IMR-90 (cell line): ENCODE results near the gene ZNF688. TPM values are rescaled to one million over a fixed set of nuclear protein-coding genes. Genes with fewer than 3 reads are reported as not detected.

Experiments
- ATAC-seq: fragments of 200-7000 bp; cut with Tn5 transposase; 2 replicates; pipeline ENCODE4 v1.9.1; 2020; ENCODE audit warnings: low read depth, mild to moderate bottlenecking, moderate library complexity
- BruUV-seq: library from RNA; stranded (reverse); fragments of 400-500 nt; replicated peaks from 2 replicates; lab custom pipeline; 2021; lab: Mats Ljungman, UMichigan
- CTCF ChIA-PET: fragments of 300-600 bp; formaldehyde crosslinking; extraction: SDS; loops from one replicate; lab custom pipeline; 2021; ENCODE audit warnings: antibody characterized with exemption; lab: Yijun Ruan, JAX
- POLR2A ChIA-PET: fragments of 300-600 bp; sonication (Branson Sonifier 250); formaldehyde crosslinking; loops from one replicate; lab custom pipeline; 2022; ENCODE audit warnings: antibody characterized with exemption; ENCODE audit not compliant: unreplicated experiment; lab: Charles Lee
- DNase-seq: peaks from one replicate; pipeline ENCODE4 v3.0.0; 2013
- H2AFZ ChIP-seq: replicated peaks from 2 replicates; pipeline ENCODE3; 2013; ENCODE audit warnings: low read length, mild to moderate bottlenecking; ENCODE audit not compliant: poor library complexity
- H2AK5ac ChIP-seq: 2 replicates; pipeline ENCODE4 v1.6.1; 2013; ENCODE audit warnings: low read depth, low read length, inconsistent platforms
- H2AK9ac ChIP-seq: replicated peaks from 2 replicates; pipeline ENCODE3; 2013; ENCODE audit warnings: mild to moderate bottlenecking, low read depth, low read length, moderate library complexity; ENCODE audit not compliant: poor library complexity
- H2BK120ac ChIP-seq: 2 replicates; pipeline ENCODE4 v1.6.1; 2013; ENCODE audit warnings: low read depth, low read length, inconsistent platforms
- H2BK15ac ChIP-seq: 3 replicates; pipeline ENCODE4 v1.6.1; 2013; ENCODE audit warnings: low read depth, low read length, inconsistent platforms
- H2BK20ac ChIP-seq: 2 replicates; pipeline ENCODE4 v1.6.1; 2013; ENCODE audit warnings: low read depth, mild to moderate bottlenecking, inconsistent platforms, low read length, moderate library complexity
- H2BK5ac ChIP-seq: 2 replicates; pipeline ENCODE4 v1.6.1; 2013; ENCODE audit warnings: mild to moderate bottlenecking, low read depth, low read length, inconsistent platforms; ENCODE audit not compliant: poor library complexity, severe bottlenecking
- H3K14ac ChIP-seq: replicated peaks from 2 replicates; pipeline ENCODE4 v1.6.1; 2013; ENCODE audit warnings: low read depth, low read length, inconsistent platforms
- H3K18ac ChIP-seq: 2 replicates; pipeline ENCODE4 v1.6.1; 2013; ENCODE audit warnings: low read depth, low read length, control low read depth
- H3K23ac ChIP-seq: 2 replicates; pipeline ENCODE4 v1.6.1; 2013; ENCODE audit warnings: low read depth, low read length, inconsistent platforms
- H3K27ac ChIP-seq: 2 replicates; pipeline ENCODE4 v1.5.1; 2013; ENCODE audit warnings: mild to moderate bottlenecking, control low read depth, low read length; ENCODE audit not compliant: insufficient read depth
- H3K27me3 ChIP-seq: 2 replicates; pipeline ENCODE4 v1.6.1; 2013; ENCODE audit warnings: low read length; ENCODE audit not compliant: control insufficient read depth, insufficient read depth
- H3K36me3 ChIP-seq: 2 replicates; pipeline ENCODE4 v1.6.1; 2013; ENCODE audit warnings: low read length, mixed read lengths; ENCODE audit not compliant: control insufficient read depth, insufficient read depth
- H3K4ac ChIP-seq: 2 replicates; pipeline ENCODE4 v1.6.1; 2013; ENCODE audit warnings: low read depth, low read length, inconsistent platforms
- H3K4me1 ChIP-seq: 2 replicates; pipeline ENCODE4 v1.6.1; 2013; ENCODE audit warnings: low read length, mixed read lengths; ENCODE audit not compliant: control insufficient read depth, insufficient read depth
- H3K4me2 ChIP-seq: 2 replicates; pipeline ENCODE4 v1.6.1; 2013; ENCODE audit warnings: low read depth, mild to moderate bottlenecking, control low read depth, low read length, moderate library complexity
- H3K4me3 ChIP-seq: 2 replicates; pipeline ENCODE4 v1.5.1; 2013; ENCODE audit warnings: low read depth, mild to moderate bottlenecking, control low read depth, low read length, moderate library complexity; ENCODE audit not compliant: insufficient read depth
- H3K56ac ChIP-seq: 2 replicates; pipeline ENCODE4 v1.6.1; 2013; ENCODE audit warnings: low read length, inconsistent platforms; ENCODE audit not compliant: insufficient read depth; ENCODE audit errors: extremely low read depth
- H3K79me1 ChIP-seq, 2 experiments: 2 replicates each; pipeline ENCODE4 v1.6.1; 2013; ENCODE audit warnings: low read length in 2 of 2, inconsistent platforms in 1 of 2, low read depth in 1 of 2
- H3K9ac ChIP-seq: 2 replicates; pipeline ENCODE4 v1.6.1; 2013; ENCODE audit warnings: low read depth, low read length, control low read depth
- H3K9me1 ChIP-seq: 2 replicates; pipeline ENCODE4 v1.6.1; 2013; ENCODE audit warnings: low read length, inconsistent platforms; ENCODE audit not compliant: insufficient read depth
- H3K9me3 ChIP-seq: 2 replicates; pipeline ENCODE4 v1.6.1; 2013; ENCODE audit warnings: low read length; ENCODE audit not compliant: control insufficient read depth, insufficient read depth
- H4K20me1 ChIP-seq: 2 replicates; pipeline ENCODE4 v1.6.1; 2013; ENCODE audit warnings: low read length, inconsistent platforms; ENCODE audit not compliant: insufficient read depth
- H4K5ac ChIP-seq: 2 replicates; pipeline ENCODE4 v1.6.1; 2013; ENCODE audit warnings: mild to moderate bottlenecking, low read depth, low read length, control low read depth
- H4K8ac ChIP-seq, 2 experiments: 2 replicates each; pipeline ENCODE4 v1.6.1; 2013; ENCODE audit warnings: low read depth in 2 of 2, low read length in 2 of 2, control low read depth in 1 of 2, inconsistent platforms in 1 of 2
- H4K91ac ChIP-seq: 2 replicates; pipeline ENCODE4 v1.6.1; 2013; ENCODE audit warnings: low read depth, low read length, inconsistent platforms; ENCODE audit not compliant: insufficient read depth
- BHLHE40 ChIP-seq: fragments of 150-350 bp; IDR thresholded peaks from 2 replicates; pipeline ENCODE4 v1.6.1; 2016; ENCODE audit warnings: mild to moderate bottlenecking, low read depth, low read length
- CEBPB ChIP-seq: IDR thresholded peaks from 2 replicates; pipeline ENCODE4 v1.6.1; 2012; ENCODE audit warnings: low read depth, low read length, improper control_type of control experiment
- CHD1 ChIP-seq: IDR thresholded peaks from 2 replicates; pipeline ENCODE4 v1.6.1; 2012; ENCODE audit warnings: low read depth, low read length, improper control_type of control experiment
- ELK1 ChIP-seq: fragments of 150-350 bp; IDR thresholded peaks from 2 replicates; pipeline ENCODE4 v1.6.1; 2016; ENCODE audit warnings: low read depth, mild to moderate bottlenecking, low read length, moderate library complexity, borderline replicate concordance
- MAZ ChIP-seq: IDR thresholded peaks from 2 replicates; pipeline ENCODE4 v1.6.1; 2012; ENCODE audit warnings: low read depth, mild to moderate bottlenecking, low read length, improper control_type of control experiment, moderate library complexity, borderline replicate concordance
- NFE2L2 ChIP-seq: fragments of 150-350 bp; IDR thresholded peaks from 2 replicates; pipeline ENCODE4 v1.6.1; 2016; ENCODE audit warnings: low read depth, mild to moderate bottlenecking, low read length
- SMC3 ChIP-seq: fragments of 150-350 bp; IDR thresholded peaks from 2 replicates; pipeline ENCODE4 v1.6.1; 2016; ENCODE audit warnings: low read depth, mild to moderate bottlenecking, antibody characterized with exemption, low read length, moderate library complexity
- WGBS, 2 experiments: methylation state at CpG; one replicate each; pipeline versions ENCODE4 v1.1.5 to v1.1.7; 2013; ENCODE audit warnings: missing lambda C conversion rate in 2 of 2; ENCODE audit not compliant: insufficient read length in 1 of 2; ENCODE audit errors: extremely low coverage in 2 of 2; 5-methylcytosine and 5-hydroxymethylcytosine counted together
- dilution Hi-C: fragments of 300-500 bp; cut with HindIII; formaldehyde crosslinking; loops from one replicate; pipeline ENCODE4 v1.14.3; 2018; ENCODE audit warnings: low sequenced_read_pairs; ENCODE audit not compliant: unreplicated experiment
- in situ Hi-C: fragments of 300-500 bp; cut with MboI; formaldehyde crosslinking; loops from 3 replicates; pipeline ENCODE4 v1.14.3; 2019; ENCODE audit warnings: low sequenced_read_pairs, inconsistent platforms, mixed read lengths
- intact Hi-C: fragments of 100-400 bp; cut with micrococcal nuclease; formaldehyde crosslinking; loops from 2 replicates; pipeline ENCODE4 v1.10.0; 2022
- polyA plus RNA-seq, 3 experiments: library from polyadenylated mRNA; depleted of rRNA; stranded (reverse); fragments of >200 nt; gene quantifications; 2 replicates each; pipeline ENCODE4 v1.2.3, GENCODE V29; 2012; ENCODE audit warnings: low replicate concordance in 1 of 3
- total RNA-seq: library from RNA; depleted of rRNA; stranded (reverse); fragments of >200 nt; gene quantifications from 2 replicates; pipeline ENCODE4 v1.2.3, GENCODE V29; 2012

Gene ZNF688
- total and polyA plus RNA-seq, 2 of the 4 experiments (the other 2 are of a cell fraction) = 1.8 to 3.7 TPM

GRCh38 chr16:30569746-30570635 lies 1.5 kb downstream of the ZNF688 start:
- dilution Hi-C loops = no loop called here
- H2AFZ ChIP-seq = peak overlapping the region; percentile 48
- ATAC-seq = no peak
- no peak overlapping the region for H3K14ac ChIP-seq
- TF ChIP-seq MAZ (no peak), CEBPB (no peak), BHLHE40 (no peak), ELK1 (no peak), SMC3 (no peak), NFE2L2 (no peak), CHD1 (no peak)
- H3K36me3 ChIP-seq = no peaks in the 10 kb centered on the region
- no peak overlapping the region for H3K4me3 ChIP-seq
- no peak overlapping the region; the same call in 1 of the 2 replicates for H4K91ac ChIP-seq
- ChIA-PET CTCF (interaction anchor here (1.0 kb wide), 1 partner anchor 40 kb away, joined by 3 read pairs; the partner anchor contains the start of gene ZNF689), POLR2A (no interaction called here)
- in situ Hi-C loops = loop anchor here (5.0 kb wide), 1 partner anchor 33 kb away; no protein-coding TSS in a partner anchor
- no peaks in the 10 kb centered on the region for H3K9me3 ChIP-seq
- peak overlapping the region; percentile 37 to 78; a peak in 2 of 4 replicates for H4K8ac ChIP-seq
- peaks cover 5 to 19% of the 10 kb centered on the region in 2 experiments; a peak in 3 of 4 replicates for H3K79me1 ChIP-seq
- peaks cover 9% of the 10 kb centered on the region for H3K4me1 ChIP-seq
- intact Hi-C loops = no loop called here
- H2BK120ac ChIP-seq = no peak overlapping the region; the same call in 1 of the 2 replicates
- H3K27ac ChIP-seq = no peak overlapping the region
- peak overlapping the region; percentile 26 for H2AK9ac ChIP-seq
- WGBS, 2 experiments = 92% methylated on average over 30 of the region's 44 CpGs; no CpG with 5 or more reads in 1 of the 2 experiments
- peak overlapping the region; percentile 40; the same call in 1 of the 2 replicates for H3K4ac ChIP-seq
- H3K9ac ChIP-seq = no peak overlapping the region
- H3K27me3 ChIP-seq = peaks cover 6% of the 10 kb centered on the region; the same call in 1 of the 2 replicates
- DNase-seq = no peak
- H4K20me1 ChIP-seq = no peaks in the 10 kb centered on the region
- BruUV-seq = no TSS peak
- no peak overlapping the region; the same call in 1 of the 2 replicates for H4K5ac ChIP-seq
- H3K4me2 ChIP-seq = peak overlapping the region; percentile 18; the same call in 1 of the 2 replicates
- no peaks in the 10 kb centered on the region for H3K9me1 ChIP-seq
- H2BK15ac ChIP-seq = no peak overlapping the region
- no peak overlapping the region for H2BK20ac ChIP-seq
- H2AK5ac ChIP-seq = no peak overlapping the region
- no peak overlapping the region for H3K56ac ChIP-seq
- H3K23ac ChIP-seq = peak overlapping the region; percentile 48; the same call in 1 of the 2 replicates
- no peak overlapping the region for H3K18ac ChIP-seq
- H2BK5ac ChIP-seq = no peak overlapping the region
